ENCODE results near the gene RIPK1.
"Not testable (repeated sequence)": the region's sequence is repeated elsewhere in the genome, so short reads cannot be mapped to it uniquely, and the experiment has no call there.

DNA sequence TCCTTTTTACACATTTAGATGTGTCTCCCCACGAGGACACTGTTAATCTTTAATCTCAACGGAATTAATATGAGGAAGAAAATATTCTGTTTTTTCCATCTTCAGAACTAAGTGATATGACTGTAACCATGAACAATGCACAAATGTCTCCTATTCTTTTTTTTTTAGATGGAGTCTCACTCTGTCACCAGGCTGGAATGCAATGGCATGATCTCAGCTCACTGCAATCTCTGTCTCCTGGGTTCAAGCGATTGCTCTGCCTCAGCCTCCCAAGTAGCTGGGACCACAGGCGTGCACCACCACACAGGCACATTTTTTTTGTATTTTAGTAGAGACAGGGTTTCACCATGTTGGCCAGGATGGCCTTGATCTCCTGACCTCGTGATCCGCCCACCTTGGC is 69.6 kb downstream of the RIPK1 start:
- TF ChIP-seq, protein P1, sequence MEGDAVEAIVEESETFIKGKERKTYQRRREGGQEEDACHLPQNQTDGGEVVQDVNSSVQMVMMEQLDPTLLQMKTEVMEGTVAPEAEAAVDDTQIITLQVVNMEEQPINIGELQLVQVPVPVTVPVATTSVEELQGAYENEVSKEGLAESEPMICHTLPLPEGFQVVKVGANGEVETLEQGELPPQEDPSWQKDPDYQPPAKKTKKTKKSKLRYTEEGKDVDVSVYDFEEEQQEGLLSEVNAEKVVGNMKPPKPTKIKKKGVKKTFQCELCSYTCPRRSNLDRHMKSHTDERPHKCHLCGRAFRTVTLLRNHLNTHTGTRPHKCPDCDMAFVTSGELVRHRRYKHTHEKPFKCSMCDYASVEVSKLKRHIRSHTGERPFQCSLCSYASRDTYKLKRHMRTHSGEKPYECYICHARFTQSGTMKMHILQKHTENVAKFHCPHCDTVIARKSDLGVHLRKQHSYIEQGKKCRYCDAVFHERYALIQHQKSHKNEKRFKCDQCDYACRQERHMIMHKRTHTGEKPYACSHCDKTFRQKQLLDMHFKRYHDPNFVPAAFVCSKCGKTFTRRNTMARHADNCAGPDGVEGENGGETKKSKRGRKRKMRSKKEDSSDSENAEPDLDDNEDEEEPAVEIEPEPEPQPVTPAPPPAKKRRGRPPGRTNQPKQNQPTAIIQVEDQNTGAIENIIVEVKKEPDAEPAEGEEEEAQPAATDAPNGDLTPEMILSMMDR (conservative IDR thresholded peaks at IDR 0.05 in 1 of 2, IDR thresholded peaks at IDR 0.05 in 1 of 2; ENCODE audit: extremely low read depth in 1 of 2, insufficient read depth in 1 of 2, low read depth in 1 of 2, low read length in 2 of 2), result not testable (repeated sequence)
- not testable (repeated sequence) for TF ChIP-seq EZH2 (IDR thresholded peaks at IDR 0.05; ENCODE audit: borderline replicate concordance, low read length)

Data from mammary epithelial cell (primary cell).